IMR-90 (cell line): ENCODE data around the gene LARGE2. TPM values are rescaled to one million over a fixed set of nuclear protein-coding genes. Genes with fewer than 3 reads are reported as not detected.

ENCODE experiments used
- ATAC-seq: fragments of 200-7000 bp; cut with Tn5 transposase; 2 replicates; pipeline ENCODE4 v1.9.1; 2020; ENCODE audit warnings: low read depth, mild to moderate bottlenecking, moderate library complexity
- BruUV-seq: library from RNA; stranded (reverse); fragments of 400-500 nt; replicated peaks from 2 replicates; lab custom pipeline; 2021; lab: Mats Ljungman, UMichigan
- CTCF ChIA-PET: fragments of 300-600 bp; formaldehyde crosslinking; extraction: SDS; loops from one replicate; lab custom pipeline; 2021; ENCODE audit warnings: antibody characterized with exemption; lab: Yijun Ruan, JAX
- POLR2A ChIA-PET: fragments of 300-600 bp; sonication (Branson Sonifier 250); formaldehyde crosslinking; loops from one replicate; lab custom pipeline; 2022; ENCODE audit warnings: antibody characterized with exemption; ENCODE audit not compliant: unreplicated experiment; lab: Charles Lee
- DNase-seq: peaks from one replicate; pipeline ENCODE4 v3.0.0; 2013
- H2AFZ ChIP-seq: replicated peaks from 2 replicates; pipeline ENCODE3; 2013; ENCODE audit warnings: low read length, mild to moderate bottlenecking; ENCODE audit not compliant: poor library complexity
- H2AK5ac ChIP-seq: 2 replicates; pipeline ENCODE4 v1.6.1; 2013; ENCODE audit warnings: low read depth, low read length, inconsistent platforms
- H2AK9ac ChIP-seq: replicated peaks from 2 replicates; pipeline ENCODE3; 2013; ENCODE audit warnings: mild to moderate bottlenecking, low read depth, low read length, moderate library complexity; ENCODE audit not compliant: poor library complexity
- H2BK120ac ChIP-seq: 2 replicates; pipeline ENCODE4 v1.6.1; 2013; ENCODE audit warnings: low read depth, low read length, inconsistent platforms
- H2BK15ac ChIP-seq: 3 replicates; pipeline ENCODE4 v1.6.1; 2013; ENCODE audit warnings: low read depth, low read length, inconsistent platforms
- H2BK20ac ChIP-seq: 2 replicates; pipeline ENCODE4 v1.6.1; 2013; ENCODE audit warnings: low read depth, mild to moderate bottlenecking, inconsistent platforms, low read length, moderate library complexity
- H2BK5ac ChIP-seq: 2 replicates; pipeline ENCODE4 v1.6.1; 2013; ENCODE audit warnings: mild to moderate bottlenecking, low read depth, low read length, inconsistent platforms; ENCODE audit not compliant: poor library complexity, severe bottlenecking
- H3K14ac ChIP-seq: replicated peaks from 2 replicates; pipeline ENCODE4 v1.6.1; 2013; ENCODE audit warnings: low read depth, low read length, inconsistent platforms
- H3K18ac ChIP-seq: 2 replicates; pipeline ENCODE4 v1.6.1; 2013; ENCODE audit warnings: low read depth, low read length, control low read depth
- H3K23ac ChIP-seq: 2 replicates; pipeline ENCODE4 v1.6.1; 2013; ENCODE audit warnings: low read depth, low read length, inconsistent platforms
- H3K27ac ChIP-seq: 2 replicates; pipeline ENCODE4 v1.5.1; 2013; ENCODE audit warnings: mild to moderate bottlenecking, control low read depth, low read length; ENCODE audit not compliant: insufficient read depth
- H3K27me3 ChIP-seq: 2 replicates; pipeline ENCODE4 v1.6.1; 2013; ENCODE audit warnings: low read length; ENCODE audit not compliant: control insufficient read depth, insufficient read depth
- H3K36me3 ChIP-seq: 2 replicates; pipeline ENCODE4 v1.6.1; 2013; ENCODE audit warnings: low read length, mixed read lengths; ENCODE audit not compliant: control insufficient read depth, insufficient read depth
- H3K4ac ChIP-seq: 2 replicates; pipeline ENCODE4 v1.6.1; 2013; ENCODE audit warnings: low read depth, low read length, inconsistent platforms
- H3K4me1 ChIP-seq: 2 replicates; pipeline ENCODE4 v1.6.1; 2013; ENCODE audit warnings: low read length, mixed read lengths; ENCODE audit not compliant: control insufficient read depth, insufficient read depth
- H3K4me2 ChIP-seq: 2 replicates; pipeline ENCODE4 v1.6.1; 2013; ENCODE audit warnings: low read depth, mild to moderate bottlenecking, control low read depth, low read length, moderate library complexity
- H3K4me3 ChIP-seq: 2 replicates; pipeline ENCODE4 v1.5.1; 2013; ENCODE audit warnings: low read depth, mild to moderate bottlenecking, control low read depth, low read length, moderate library complexity; ENCODE audit not compliant: insufficient read depth
- H3K56ac ChIP-seq: 2 replicates; pipeline ENCODE4 v1.6.1; 2013; ENCODE audit warnings: low read length, inconsistent platforms; ENCODE audit not compliant: insufficient read depth; ENCODE audit errors: extremely low read depth
- H3K79me1 ChIP-seq, 2 experiments: 2 replicates each; pipeline ENCODE4 v1.6.1; 2013; ENCODE audit warnings: low read length in 2 of 2, inconsistent platforms in 1 of 2, low read depth in 1 of 2
- H3K9ac ChIP-seq: 2 replicates; pipeline ENCODE4 v1.6.1; 2013; ENCODE audit warnings: low read depth, low read length, control low read depth
- H3K9me1 ChIP-seq: 2 replicates; pipeline ENCODE4 v1.6.1; 2013; ENCODE audit warnings: low read length, inconsistent platforms; ENCODE audit not compliant: insufficient read depth
- H3K9me3 ChIP-seq: 2 replicates; pipeline ENCODE4 v1.6.1; 2013; ENCODE audit warnings: low read length; ENCODE audit not compliant: control insufficient read depth, insufficient read depth
- H4K20me1 ChIP-seq: 2 replicates; pipeline ENCODE4 v1.6.1; 2013; ENCODE audit warnings: low read length, inconsistent platforms; ENCODE audit not compliant: insufficient read depth
- H4K5ac ChIP-seq: 2 replicates; pipeline ENCODE4 v1.6.1; 2013; ENCODE audit warnings: mild to moderate bottlenecking, low read depth, low read length, control low read depth
- H4K8ac ChIP-seq, 2 experiments: 2 replicates each; pipeline ENCODE4 v1.6.1; 2013; ENCODE audit warnings: low read depth in 2 of 2, low read length in 2 of 2, control low read depth in 1 of 2, inconsistent platforms in 1 of 2
- H4K91ac ChIP-seq: 2 replicates; pipeline ENCODE4 v1.6.1; 2013; ENCODE audit warnings: low read depth, low read length, inconsistent platforms; ENCODE audit not compliant: insufficient read depth
- CHD1 ChIP-seq: IDR thresholded peaks from 2 replicates; pipeline ENCODE4 v1.6.1; 2012; ENCODE audit warnings: low read depth, low read length, improper control_type of control experiment
- MAFK ChIP-seq: IDR thresholded peaks from 2 replicates; pipeline ENCODE4 v1.6.1; 2012; ENCODE audit warnings: low read depth, low read length, improper control_type of control experiment
- MXI1 ChIP-seq: IDR thresholded peaks from 2 replicates; pipeline ENCODE4 v1.6.1; 2012; ENCODE audit warnings: low read depth, mild to moderate bottlenecking, low read length, moderate library complexity, borderline replicate concordance
- POLR2A ChIP-seq: IDR thresholded peaks from 2 replicates; pipeline ENCODE4 v1.6.1; 2012; ENCODE audit warnings: mild to moderate bottlenecking, low read depth, low read length
- RAD21 ChIP-seq: IDR thresholded peaks from 2 replicates; pipeline ENCODE4 v1.6.1; 2012; ENCODE audit warnings: low read length, improper control_type of control experiment
- WGBS, 2 experiments: methylation state at CpG; one replicate each; pipeline versions ENCODE4 v1.1.5 to v1.1.7; 2013; ENCODE audit warnings: missing lambda C conversion rate in 2 of 2; ENCODE audit not compliant: insufficient read length in 1 of 2; ENCODE audit errors: extremely low coverage in 2 of 2; 5-methylcytosine and 5-hydroxymethylcytosine counted together
- dilution Hi-C: fragments of 300-500 bp; cut with HindIII; formaldehyde crosslinking; loops from one replicate; pipeline ENCODE4 v1.14.3; 2018; ENCODE audit warnings: low sequenced_read_pairs; ENCODE audit not compliant: unreplicated experiment
- in situ Hi-C: fragments of 300-500 bp; cut with MboI; formaldehyde crosslinking; loops from 3 replicates; pipeline ENCODE4 v1.14.3; 2019; ENCODE audit warnings: low sequenced_read_pairs, inconsistent platforms, mixed read lengths
- intact Hi-C: fragments of 100-400 bp; cut with micrococcal nuclease; formaldehyde crosslinking; loops from 2 replicates; pipeline ENCODE4 v1.10.0; 2022
- polyA plus RNA-seq, 3 experiments: library from polyadenylated mRNA; depleted of rRNA; stranded (reverse); fragments of >200 nt; gene quantifications; 2 replicates each; pipeline ENCODE4 v1.2.3, GENCODE V29; 2012; ENCODE audit warnings: low replicate concordance in 1 of 3
- total RNA-seq: library from RNA; depleted of rRNA; stranded (reverse); fragments of >200 nt; gene quantifications from 2 replicates; pipeline ENCODE4 v1.2.3, GENCODE V29; 2012
- TF ChIP-seq, protein P1 (sequence below): conservative IDR thresholded peaks from 2 replicates; pipeline ENCODE4 v1.5.1; 2012; ENCODE audit warnings: mild to moderate bottlenecking, low read depth, low read length, improper control_type of control experiment

Gene LARGE2
- total and polyA plus RNA-seq, 2 of the 4 experiments (the other 2 are of a cell fraction) = 0.03 TPM; not detected in 1

GRCh38 chr11:45918331-45918941, 4.0 kb upstream of the LARGE2 start (continued):
- TF ChIP-seq MXI1 = no peak
- no peak for TF ChIP-seq RAD21

- H2AK9ac ChIP-seq = no peak overlapping the region
- peaks cover 7% of the 10 kb centered on the region for H4K20me1 ChIP-seq
- no peak overlapping the region for H4K8ac ChIP-seq
- in situ Hi-C loops (no loop called here), intact Hi-C loops (no loop called here), dilution Hi-C loops (no loop called here)
- WGBS, 2 experiments = no CpG with 5 or more reads among the region's 7 CpGs
- peaks cover 11% of the 10 kb centered on the region for H3K36me3 ChIP-seq
- no peak overlapping the region for H3K4me3 ChIP-seq
- ChIA-PET CTCF (no interaction called here), POLR2A (interaction anchor here (0.6 kb wide), 1 partner anchor 107 kb away, joined by 3 read pairs; no protein-coding TSS in a partner anchor)
- no peak overlapping the region for H2BK120ac ChIP-seq
- no peak overlapping the region for H3K56ac ChIP-seq
- no peak overlapping the region for H2AK5ac ChIP-seq
- H3K23ac ChIP-seq = no peak overlapping the region
- no peak overlapping the region for H3K4ac ChIP-seq
- peak overlapping the region; percentile 19 for H2AFZ ChIP-seq
- no peak overlapping the region for H3K27ac ChIP-seq
- peaks cover 27% of the 10 kb centered on the region for H3K27me3 ChIP-seq
- TF ChIP-seq RAD21 = no peak
- TF ChIP-seq, protein P1, sequence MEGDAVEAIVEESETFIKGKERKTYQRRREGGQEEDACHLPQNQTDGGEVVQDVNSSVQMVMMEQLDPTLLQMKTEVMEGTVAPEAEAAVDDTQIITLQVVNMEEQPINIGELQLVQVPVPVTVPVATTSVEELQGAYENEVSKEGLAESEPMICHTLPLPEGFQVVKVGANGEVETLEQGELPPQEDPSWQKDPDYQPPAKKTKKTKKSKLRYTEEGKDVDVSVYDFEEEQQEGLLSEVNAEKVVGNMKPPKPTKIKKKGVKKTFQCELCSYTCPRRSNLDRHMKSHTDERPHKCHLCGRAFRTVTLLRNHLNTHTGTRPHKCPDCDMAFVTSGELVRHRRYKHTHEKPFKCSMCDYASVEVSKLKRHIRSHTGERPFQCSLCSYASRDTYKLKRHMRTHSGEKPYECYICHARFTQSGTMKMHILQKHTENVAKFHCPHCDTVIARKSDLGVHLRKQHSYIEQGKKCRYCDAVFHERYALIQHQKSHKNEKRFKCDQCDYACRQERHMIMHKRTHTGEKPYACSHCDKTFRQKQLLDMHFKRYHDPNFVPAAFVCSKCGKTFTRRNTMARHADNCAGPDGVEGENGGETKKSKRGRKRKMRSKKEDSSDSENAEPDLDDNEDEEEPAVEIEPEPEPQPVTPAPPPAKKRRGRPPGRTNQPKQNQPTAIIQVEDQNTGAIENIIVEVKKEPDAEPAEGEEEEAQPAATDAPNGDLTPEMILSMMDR = no peak
- no peak for TF ChIP-seq POLR2A
- no peak for TF ChIP-seq MAFK
- no peak for TF ChIP-seq CHD1
- no peak overlapping the region for H4K5ac ChIP-seq
- H2BK15ac ChIP-seq = no peak overlapping the region
- no peak overlapping the region for H2BK20ac ChIP-seq
- H4K91ac ChIP-seq = no peak overlapping the region
- peaks cover 18 to 32% of the 10 kb centered on the region in 2 experiments for H3K79me1 ChIP-seq
- H2BK5ac ChIP-seq = no peak overlapping the region
- no peaks in the 10 kb centered on the region for H3K4me1 ChIP-seq
- no peak overlapping the region for H3K4me2 ChIP-seq
- DNase-seq = no peak
- H3K9me1 ChIP-seq = 0 out of 2 replicates have a peak, but pooled peaks cover 8% of the 10 kb centered on the region
- no TSS peak for BruUV-seq
- ATAC-seq = no peak
- H3K9me3 ChIP-seq = no peaks in the 10 kb centered on the region
- no peak overlapping the region for H3K18ac ChIP-seq
- H3K9ac ChIP-seq = no peak overlapping the region
- no peak overlapping the region for H3K14ac ChIP-seq
Measured at GRCh38 chr11:45918962-45919675, 3.3 kb upstream of the LARGE2 start.
